ENCODE results near the gene ITPK1. TPM values are rescaled to one million over a fixed set of nuclear protein-coding genes. Genes with fewer than 3 reads are reported as not detected.

ITPK1 gene
- total RNA-seq, 1 experiment from 2014 or later = 60.1 TPM

- Histone ChIP-seq H3K36me3 (ENCODE audit: control insufficient read depth, insufficient read depth, low read length) (no peaks in the 10 kb centered on the region), H3K27me3 (replicated peaks; ENCODE audit: control insufficient read depth, insufficient read depth, low read length) (peaks cover 1% of the 10 kb centered on the region; the same call in 1 of the 2 replicates), H3K9me3 (no peaks in the 10 kb centered on the region), H3K4me1 (no peaks in the 10 kb centered on the region), H3K4me3 (ENCODE audit: low read depth, low read length) (no peak overlapping the region)
- intact Hi-C loops (cut with micrococcal nuclease; ENCODE audit: unreplicated experiment) = no loop called here
- no peaks in the 10 kb centered on the region for H3K36me3 Mint-ChIP-seq (ENCODE audit: insufficient read depth, unreplicated experiment)
- no peak overlapping the region for H3K27ac Mint-ChIP-seq (ENCODE audit: unreplicated experiment)
- POLR2A ChIA-PET = no interaction called here
- no peaks in the 10 kb centered on the region for H3K4me1 Mint-ChIP-seq (ENCODE audit: low read depth, unreplicated experiment)
- H3K27me3 Mint-ChIP-seq (ENCODE audit: insufficient read depth, unreplicated experiment) = peaks cover 17% of the 10 kb centered on the region
- no peak for DNase-seq
- TF ChIP-seq CTCF (IDR thresholded peaks at IDR 0.05; ENCODE audit: insufficient read depth in 1 of 2, low read depth in 1 of 2, low read length in 1 of 2, severe bottlenecking in 1 of 2, unreplicated experiment in 1 of 2) = no peak
- no peak overlapping the region for H3K4me3 Mint-ChIP-seq (ENCODE audit: unreplicated experiment)
- no TSS peak for BruUV-seq (replicated peaks)
- CTCF ChIA-PET = no interaction called here
- H3K9me3 Mint-ChIP-seq (ENCODE audit: unreplicated experiment) = no peaks in the 10 kb centered on the region
Measured at GRCh38 chr14:92907316-92907911, 208.3 kb downstream of the ITPK1 start.

- no peaks in the 10 kb centered on the region for H3K36me3 Mint-ChIP-seq (ENCODE audit: insufficient read depth, unreplicated experiment)
- peaks cover 21% of the 10 kb centered on the region for H3K27me3 Mint-ChIP-seq (ENCODE audit: insufficient read depth, unreplicated experiment)
- no peak overlapping the region for H3K27ac Mint-ChIP-seq (ENCODE audit: unreplicated experiment)
- Histone ChIP-seq H3K4me3 (ENCODE audit: low read depth, low read length) (no peak overlapping the region), H3K9me3 (no peaks in the 10 kb centered on the region), H3K4me1 (no peaks in the 10 kb centered on the region), H3K27me3 (replicated peaks; ENCODE audit: control insufficient read depth, insufficient read depth, low read length) (peaks cover 1% of the 10 kb centered on the region; the same call in 1 of the 2 replicates), H3K36me3 (ENCODE audit: control insufficient read depth, insufficient read depth, low read length) (no peaks in the 10 kb centered on the region)
- ChIA-PET CTCF (no interaction called here), POLR2A (no interaction called here)
- no peaks in the 10 kb centered on the region for H3K4me1 Mint-ChIP-seq (ENCODE audit: low read depth, unreplicated experiment)
- no peak overlapping the region for H3K4me3 Mint-ChIP-seq (ENCODE audit: unreplicated experiment)
- no peak for DNase-seq
- TF ChIP-seq CTCF (IDR thresholded peaks at IDR 0.05; ENCODE audit: insufficient read depth in 1 of 2, low read depth in 1 of 2, low read length in 1 of 2, severe bottlenecking in 1 of 2, unreplicated experiment in 1 of 2) = no peak
- no TSS peak for BruUV-seq (replicated peaks)
- intact Hi-C loops (cut with micrococcal nuclease; ENCODE audit: unreplicated experiment) = no loop called here
- no peaks in the 10 kb centered on the region for H3K9me3 Mint-ChIP-seq (ENCODE audit: unreplicated experiment)
Measured at GRCh38 chr14:92906823-92907222, 208.9 kb downstream of the ITPK1 start.

GRCh38 chr14:92906420-92906819, 209.3 kb downstream of the ITPK1 start:
- DNase-seq = no peak
- Mint-ChIP-seq H3K4me1 (ENCODE audit: low read depth, unreplicated experiment) (no peaks in the 10 kb centered on the region), H3K9me3 (ENCODE audit: unreplicated experiment) (no peaks in the 10 kb centered on the region), H3K4me3 (ENCODE audit: unreplicated experiment) (no peak overlapping the region), H3K27ac (ENCODE audit: unreplicated experiment) (no peak overlapping the region), H3K36me3 (ENCODE audit: insufficient read depth, unreplicated experiment) (no peaks in the 10 kb centered on the region), H3K27me3 (ENCODE audit: insufficient read depth, unreplicated experiment) (peaks cover 21% of the 10 kb centered on the region)
- no TSS peak for BruUV-seq (replicated peaks)
- Histone ChIP-seq H3K36me3 (ENCODE audit: control insufficient read depth, insufficient read depth, low read length) (no peaks in the 10 kb centered on the region), H3K4me3 (ENCODE audit: low read depth, low read length) (no peak overlapping the region), H3K27me3 (replicated peaks; ENCODE audit: control insufficient read depth, insufficient read depth, low read length) (peaks cover 1% of the 10 kb centered on the region; the same call in 1 of the 2 replicates), H3K4me1 (no peaks in the 10 kb centered on the region), H3K9me3 (no peaks in the 10 kb centered on the region)
- POLR2A ChIA-PET = no interaction called here
- intact Hi-C loops (cut with micrococcal nuclease; ENCODE audit: unreplicated experiment) = no loop called here
- TF ChIP-seq CTCF (IDR thresholded peaks at IDR 0.05; ENCODE audit: insufficient read depth in 1 of 2, low read depth in 1 of 2, low read length in 1 of 2, severe bottlenecking in 1 of 2, unreplicated experiment in 1 of 2) = no peak
- CTCF ChIA-PET = no interaction called here
